ENCODE measurements around the gene OR6X1. TPM values are rescaled to one million over a fixed set of nuclear protein-coding genes. Genes with fewer than 3 reads are reported as not detected.

The OR6X1 gene
- total and polyA plus RNA-seq, 9 of the 15 experiments (the other 6 are each of a cell fraction or from before 2014, with no cell fraction given): not detected

DNA sequence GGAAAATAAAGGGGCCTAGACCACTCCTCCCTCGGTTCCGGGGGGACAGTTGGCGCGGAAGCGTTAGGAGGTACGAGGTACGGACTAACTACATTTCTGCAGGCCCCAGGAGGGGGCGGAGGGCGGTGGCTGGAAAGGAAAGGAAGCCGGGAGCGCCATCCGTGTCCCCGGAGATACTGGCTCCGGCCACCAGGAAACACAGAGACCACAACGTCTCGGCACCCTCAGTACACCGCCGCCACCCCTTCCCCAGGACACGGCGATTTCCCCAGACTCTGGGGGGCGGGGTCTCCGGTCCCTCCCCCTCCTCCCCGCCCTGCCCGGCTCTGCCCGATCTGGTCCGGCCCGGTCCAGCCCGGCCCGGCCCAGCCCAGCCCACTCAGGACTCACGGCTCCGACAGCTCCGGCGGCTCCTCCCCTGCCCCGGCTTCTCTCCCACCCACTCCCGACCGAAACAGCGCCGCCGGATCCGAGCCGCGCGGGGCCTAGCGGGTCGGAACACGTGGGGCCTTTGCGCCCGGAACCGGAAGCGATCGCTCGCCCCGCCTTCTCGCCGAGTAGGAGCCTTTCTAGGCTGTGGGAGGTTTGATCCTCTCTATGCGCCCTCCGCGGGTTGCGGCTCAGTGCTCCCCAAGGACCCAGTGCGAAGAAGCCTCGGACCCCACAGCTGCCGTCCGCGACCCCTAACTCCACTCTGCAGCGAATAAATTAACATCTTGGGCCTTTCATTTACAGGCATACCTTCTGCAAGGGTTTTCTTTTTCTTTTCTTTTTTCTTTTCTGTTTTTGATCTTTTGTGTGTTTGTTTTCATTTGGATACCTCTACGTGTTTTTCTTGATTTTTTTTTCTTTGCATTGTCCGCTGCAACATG is 12.9 kb downstream of the OR6X1 start, which contains the start of gene ZNF202 (continued):
- TF ChIP-seq, protein P1, sequence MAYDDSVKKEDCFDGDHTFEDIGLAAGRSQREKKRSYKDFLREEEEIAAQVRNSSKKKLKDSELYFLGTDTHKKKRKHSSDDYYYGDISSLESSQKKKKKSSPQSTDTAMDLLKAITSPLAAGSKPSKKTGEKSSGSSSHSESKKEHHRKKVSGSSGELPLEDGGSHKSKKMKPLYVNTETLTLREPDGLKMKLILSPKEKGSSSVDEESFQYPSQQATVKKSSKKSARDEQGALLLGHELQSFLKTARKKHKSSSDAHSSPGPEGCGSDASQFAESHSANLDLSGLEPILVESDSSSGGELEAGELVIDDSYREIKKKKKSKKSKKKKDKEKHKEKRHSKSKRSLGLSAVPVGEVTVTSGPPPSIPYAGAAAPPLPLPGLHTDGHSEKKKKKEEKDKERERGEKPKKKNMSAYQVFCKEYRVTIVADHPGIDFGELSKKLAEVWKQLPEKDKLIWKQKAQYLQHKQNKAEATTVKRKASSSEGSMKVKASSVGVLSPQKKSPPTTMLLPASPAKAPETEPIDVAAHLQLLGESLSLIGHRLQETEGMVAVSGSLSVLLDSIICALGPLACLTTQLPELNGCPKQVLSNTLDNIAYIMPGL (CRISPR knock-in tag; IDR thresholded peaks at IDR 0.05): no peak
- no peak for TF ChIP-seq RHOXF2B (CRISPR knock-in tag; conservative IDR thresholded peaks at IDR 0.05)
- TF ChIP-seq ADNP (tag; IDR thresholded peaks at IDR 0.05): no peak
- TF ChIP-seq HNRNPL (IDR thresholded peaks at IDR 0.05; ENCODE audit: low read depth, low read length): no peak
- no peak for TF ChIP-seq SMAD1 (IDR thresholded peaks at IDR 0.05; ENCODE audit: low read depth, low read length, partially characterized antibody)
- no peak for TF ChIP-seq ZNF311 (CRISPR knock-in tag; IDR thresholded peaks at IDR 0.05)
- TF ChIP-seq ELF1 (tag; IDR thresholded peaks at IDR 0.05): peak; percentile 76
- TF ChIP-seq SETDB1 (IDR thresholded peaks at IDR 0.05; ENCODE audit: low read length): no peak
- no peak for TF ChIP-seq CREBBP (IDR thresholded peaks at IDR 0.05; ENCODE audit: low read depth, low read length)
- TF ChIP-seq PHB2 (IDR thresholded peaks at IDR 0.05; ENCODE audit: low read depth): no peak
- TF ChIP-seq, protein P2, sequence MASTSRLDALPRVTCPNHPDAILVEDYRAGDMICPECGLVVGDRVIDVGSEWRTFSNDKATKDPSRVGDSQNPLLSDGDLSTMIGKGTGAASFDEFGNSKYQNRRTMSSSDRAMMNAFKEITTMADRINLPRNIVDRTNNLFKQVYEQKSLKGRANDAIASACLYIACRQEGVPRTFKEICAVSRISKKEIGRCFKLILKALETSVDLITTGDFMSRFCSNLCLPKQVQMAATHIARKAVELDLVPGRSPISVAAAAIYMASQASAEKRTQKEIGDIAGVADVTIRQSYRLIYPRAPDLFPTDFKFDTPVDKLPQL (IDR thresholded peaks at IDR 0.05; ENCODE audit: extremely low read depth, insufficient read length): no peak
- no peak for TF ChIP-seq ESRRB (CRISPR knock-in tag; IDR thresholded peaks at IDR 0.05; ENCODE audit: borderline replicate concordance)
- TF ChIP-seq, protein P3, sequence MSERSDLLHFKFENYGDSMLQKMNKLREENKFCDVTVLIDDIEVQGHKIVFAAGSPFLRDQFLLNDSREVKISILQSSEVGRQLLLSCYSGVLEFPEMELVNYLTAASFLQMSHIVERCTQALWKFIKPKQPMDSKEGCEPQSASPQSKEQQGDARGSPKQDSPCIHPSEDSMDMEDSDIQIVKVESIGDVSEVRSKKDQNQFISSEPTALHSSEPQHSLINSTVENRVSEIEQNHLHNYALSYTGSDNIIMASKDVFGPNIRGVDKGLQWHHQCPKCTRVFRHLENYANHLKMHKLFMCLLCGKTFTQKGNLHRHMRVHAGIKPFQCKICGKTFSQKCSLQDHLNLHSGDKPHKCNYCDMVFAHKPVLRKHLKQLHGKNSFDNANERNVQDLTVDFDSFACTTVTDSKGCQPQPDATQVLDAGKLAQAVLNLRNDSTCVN (CRISPR knock-in tag; IDR thresholded peaks at IDR 0.05): no peak
- TF ChIP-seq, protein P4, sequence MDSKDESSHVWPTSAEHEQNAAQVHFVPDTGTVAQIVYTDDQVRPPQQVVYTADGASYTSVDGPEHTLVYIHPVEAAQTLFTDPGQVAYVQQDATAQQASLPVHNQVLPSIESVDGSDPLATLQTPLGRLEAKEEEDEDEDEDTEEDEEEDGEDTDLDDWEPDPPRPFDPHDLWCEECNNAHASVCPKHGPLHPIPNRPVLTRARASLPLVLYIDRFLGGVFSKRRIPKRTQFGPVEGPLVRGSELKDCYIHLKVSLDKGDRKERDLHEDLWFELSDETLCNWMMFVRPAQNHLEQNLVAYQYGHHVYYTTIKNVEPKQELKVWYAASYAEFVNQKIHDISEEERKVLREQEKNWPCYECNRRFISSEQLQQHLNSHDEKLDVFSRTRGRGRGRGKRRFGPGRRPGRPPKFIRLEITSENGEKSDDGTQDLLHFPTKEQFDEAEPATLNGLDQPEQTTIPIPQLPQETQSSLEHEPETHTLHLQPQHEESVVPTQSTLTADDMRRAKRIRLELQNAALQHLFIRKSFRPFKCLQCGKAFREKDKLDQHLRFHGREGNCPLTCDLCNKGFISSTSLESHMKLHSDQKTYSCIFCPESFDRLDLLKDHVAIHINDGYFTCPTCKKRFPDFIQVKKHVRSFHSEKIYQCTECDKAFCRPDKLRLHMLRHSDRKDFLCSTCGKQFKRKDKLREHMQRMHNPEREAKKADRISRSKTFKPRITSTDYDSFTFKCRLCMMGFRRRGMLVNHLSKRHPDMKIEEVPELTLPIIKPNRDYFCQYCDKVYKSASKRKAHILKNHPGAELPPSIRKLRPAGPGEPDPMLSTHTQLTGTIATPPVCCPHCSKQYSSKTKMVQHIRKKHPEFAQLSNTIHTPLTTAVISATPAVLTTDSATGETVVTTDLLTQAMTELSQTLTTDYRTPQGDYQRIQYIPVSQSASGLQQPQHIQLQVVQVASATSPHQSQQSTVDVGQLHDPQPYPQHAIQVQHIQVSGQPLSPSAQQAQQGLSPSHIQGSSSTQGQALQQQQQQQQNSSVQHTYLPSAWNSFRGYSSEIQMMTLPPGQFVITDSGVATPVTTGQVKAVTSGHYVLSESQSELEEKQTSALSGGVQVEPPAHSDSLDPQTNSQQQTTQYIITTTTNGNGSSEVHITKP (IDR thresholded peaks at IDR 0.05; ENCODE audit: partially characterized antibody): peak; percentile 72
- TF ChIP-seq ASH1L (IDR thresholded peaks at IDR 0.05; ENCODE audit: borderline replicate concordance, low read depth, partially characterized antibody): no peak
- no peak for TF ChIP-seq ARID2 (IDR thresholded peaks at IDR 0.05)
- TF ChIP-seq, protein P5, sequence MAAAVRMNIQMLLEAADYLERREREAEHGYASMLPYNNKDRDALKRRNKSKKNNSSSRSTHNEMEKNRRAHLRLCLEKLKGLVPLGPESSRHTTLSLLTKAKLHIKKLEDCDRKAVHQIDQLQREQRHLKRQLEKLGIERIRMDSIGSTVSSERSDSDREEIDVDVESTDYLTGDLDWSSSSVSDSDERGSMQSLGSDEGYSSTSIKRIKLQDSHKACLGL (CRISPR knock-in tag; IDR thresholded peaks at IDR 0.05; ENCODE audit: borderline replicate concordance, poor library complexity, severe bottlenecking): peak; percentile 93
- no peak for TF ChIP-seq ZNF408 (CRISPR knock-in tag; IDR thresholded peaks at IDR 0.05; ENCODE audit: low read depth)
- TF ChIP-seq ZZZ3 (IDR thresholded peaks at IDR 0.05): no peak
- no peak for TF ChIP-seq KAT2B (IDR thresholded peaks at IDR 0.05; ENCODE audit: low read depth, low read length)

All from K562 (cell line).